HCT116 (cell line): ENCODE data around the gene INTS14. TPM values are rescaled to one million over a fixed set of nuclear protein-coding genes. Genes with fewer than 3 reads are reported as not detected.
"Not testable (repeated sequence)": the region's sequence is repeated elsewhere in the genome, so short reads cannot be mapped to it uniquely, and the experiment has no call there.

Experiments
- ATAC-seq: fragments of 200-7000 bp; cut with Tn5 transposase; 2 replicates; pipeline ENCODE4 v1.9.1; 2020; ENCODE audit warnings: mild to moderate bottlenecking, moderate library complexity
- BruUV-seq: library from RNA; stranded (reverse); fragments of 400-500 nt; replicated peaks from 2 replicates; lab custom pipeline; 2021; lab: Mats Ljungman, UMichigan
- CTCF ChIA-PET: fragments of 300-600 bp; sonication (Branson Sonifier 250); formaldehyde crosslinking; loops from one replicate; lab custom pipeline; 2021; ENCODE audit warnings: antibody characterized with exemption; lab: Charles Lee
- POLR2A ChIA-PET: fragments of 300-600, 350-600 bp; sonication (Branson Sonifier 250); formaldehyde crosslinking; loops from one replicate; lab custom pipeline; 2021; ENCODE audit warnings: antibody characterized with exemption; lab: Charles Lee
- RAD21 ChIA-PET, 2 experiments: fragments of 300-600 bp; sonication (Branson Sonifier 250); formaldehyde crosslinking; loops; one replicate each; lab custom pipeline; 2023; ENCODE audit warnings: low total read pairs in 2 of 2; ENCODE audit not compliant: uncharacterized antibody in 2 of 2, unreplicated experiment in 2 of 2, low non-redundant PET in 1 of 2; lab: Charles Lee
- DNase-seq: peaks from one replicate; pipeline ENCODE4 v3.0.0-alpha.2; 2010; ENCODE audit warnings: low read depth, low spot score
- H2AFZ ChIP-seq: fragments of 200-600 bp; shearing (Covaris generic), sonication (generic); 2 replicates; pipeline ENCODE4 v1.6.1; 2017; ENCODE audit warnings: low read depth, mixed run types, mixed read lengths, antibody characterized with exemption, low read length; ENCODE audit not compliant: poor library complexity, severe bottlenecking
- H3K27ac ChIP-seq: 2 replicates; pipeline ENCODE4 v1.5.1; 2012; ENCODE audit warnings: low read depth, low read length
- H3K27me3 ChIP-seq: fragments of 200-600 bp; sonication (generic); 2 replicates; pipeline ENCODE4 v1.6.1; 2016; ENCODE audit warnings: mixed run types, low read length, mixed read lengths; ENCODE audit not compliant: insufficient read depth
- H3K36me3 ChIP-seq, 2 experiments: fragments of 200-500 bp in 1 of 2; fragments of 200-600 bp in 1 of 2; sonication (Bioruptor generic) in 1 of 2; sonication (generic) in 1 of 2; 2 replicates each; pipeline versions ENCODE4 v1.5.1 to v1.6.1; 2014 to 2016; ENCODE audit warnings: low read length in 2 of 2, inconsistent platforms in 1 of 2, mixed read lengths in 1 of 2, mixed run types in 1 of 2; ENCODE audit not compliant: insufficient read depth in 2 of 2, control insufficient read depth in 1 of 2
- H3K4me1 ChIP-seq, 2 experiments: fragments of 200-600 bp in 1 of 2; sonication (generic) in 1 of 2; 2 replicates each; pipeline versions ENCODE4 v1.5.1 to v1.6.1; 2012 to 2017; ENCODE audit warnings: low read length in 2 of 2, inconsistent platforms in 1 of 2, mild to moderate bottlenecking in 1 of 2, mixed read lengths in 1 of 2, mixed run types in 1 of 2, moderate library complexity in 1 of 2; ENCODE audit not compliant: insufficient read depth in 2 of 2, control insufficient read depth in 1 of 2
- H3K4me2 ChIP-seq: fragments of 200-600 bp; sonication (generic); 2 replicates; pipeline ENCODE4 v1.6.1; 2017; ENCODE audit warnings: mixed run types, low read length, mixed read lengths
- H3K4me3 ChIP-seq, 2 experiments: fragments of 200-600 bp in 1 of 2; sonication (generic) in 1 of 2; replicated peaks in 1 of 2; 2 replicates each; pipeline ENCODE4 v1.5.1; 2011 to 2016; ENCODE audit warnings: low read length in 2 of 2, control low read depth in 1 of 2, low read depth in 1 of 2, mild to moderate bottlenecking in 1 of 2, mixed read lengths in 1 of 2, mixed run types in 1 of 2
- H3K79me2 ChIP-seq: fragments of 200-600 bp; sonication (generic); 2 replicates; pipeline ENCODE4 v1.6.1; 2017; ENCODE audit warnings: mild to moderate bottlenecking, mixed run types, low read length, moderate library complexity, mixed read lengths; ENCODE audit not compliant: insufficient read depth
- H3K9ac ChIP-seq: fragments of 200-600 bp; sonication (generic); 2 replicates; pipeline ENCODE4 v1.6.1; 2016; ENCODE audit warnings: low read length, mixed read lengths
- H3K9me2 ChIP-seq: fragments of 200-600 bp; sonication (generic), shearing (Covaris generic); 2 replicates; pipeline ENCODE4 v1.6.1; 2017; ENCODE audit warnings: mixed run types, mild to moderate bottlenecking, moderate library complexity; ENCODE audit not compliant: insufficient read depth
- H3K9me3 ChIP-seq, 2 experiments: fragments of 200-500 bp in 1 of 2; fragments of 200-600 bp in 1 of 2; sonication (Bioruptor generic) in 1 of 2; sonication (generic) in 1 of 2; 2 replicates each; pipeline ENCODE4 v1.6.1; 2014 to 2017; ENCODE audit warnings: low read length in 2 of 2, mixed read lengths in 2 of 2, inconsistent platforms in 1 of 2, low read depth in 1 of 2, mild to moderate bottlenecking in 1 of 2, mixed run types in 1 of 2, moderate library complexity in 1 of 2; ENCODE audit not compliant: control insufficient read depth in 1 of 2, insufficient read depth in 1 of 2
- H4K20me1 ChIP-seq: fragments of 200-600 bp; sonication (generic), shearing (Covaris generic); 2 replicates; pipeline ENCODE4 v1.6.1; 2017; ENCODE audit warnings: mixed run types, mild to moderate bottlenecking, moderate library complexity; ENCODE audit not compliant: insufficient read depth
- CEBPB ChIP-seq: IDR thresholded peaks from 2 replicates; pipeline ENCODE4 v1.6.1; 2012; ENCODE audit warnings: low read depth
- EGR1 ChIP-seq: IDR thresholded peaks from 2 replicates; pipeline ENCODE4 v1.6.1; 2012; ENCODE audit warnings: low read depth
- EZH2 ChIP-seq: fragments of 200-600 bp; sonication (generic); IDR thresholded peaks from 2 replicates; pipeline ENCODE4 v1.6.1; 2017; ENCODE audit warnings: antibody characterized with exemption, mixed run types
- FOSL1 ChIP-seq: IDR thresholded peaks from 2 replicates; pipeline ENCODE4 v1.6.1; 2012; ENCODE audit warnings: low read depth
- JUND ChIP-seq: IDR thresholded peaks from 2 replicates; pipeline ENCODE4 v1.6.1; 2012
- RAD21 ChIP-seq: IDR thresholded peaks from 2 replicates; pipeline ENCODE4 v1.6.1; 2012; ENCODE audit warnings: low read depth, mild to moderate bottlenecking
- SP1 ChIP-seq: IDR thresholded peaks from 2 replicates; pipeline ENCODE4 v1.6.1; 2012; ENCODE audit warnings: low read depth
- ZFX ChIP-seq: fragments of 450-650 bp; IDR thresholded peaks from 2 replicates; pipeline ENCODE4 v1.6.1; 2017
- ZNF274 ChIP-seq: fragments of 200-500 bp; sonication (Bioruptor generic); IDR thresholded peaks from 2 replicates; pipeline ENCODE4 v1.6.1; 2014; ENCODE audit warnings: mild to moderate bottlenecking, low read depth, low read length, inconsistent platforms
- intact Hi-C: fragments of 100-400 bp; cut with micrococcal nuclease; formaldehyde crosslinking; loops from 2 replicates; pipeline ENCODE4 v1.10.0; 2022
- total RNA-seq: library from RNA; stranded (reverse); gene quantifications from one replicate; pipeline ENCODE4 v1.2.1, GENCODE V29; 2021; ENCODE audit not compliant: unreplicated experiment

INTS14 gene
- total RNA-seq, 1 experiment from 2014 or later: 50.1 TPM

- no peak for DNase-seq
- Histone ChIP-seq H3K79me2 (no peaks in the 10 kb centered on the region), H3K27ac (no peak overlapping the region), H3K27me3 (no peaks in the 10 kb centered on the region), H3K36me3 (no peaks in the 10 kb centered on the region), H4K20me1 (no peaks in the 10 kb centered on the region), H3K9me3 (no peaks in the 10 kb centered on the region), H2AFZ (no peak overlapping the region), H3K4me3 (no peak overlapping the region), H3K9me2 (no peaks in the 10 kb centered on the region), H3K4me2 (no peak overlapping the region), H3K9ac (no peak overlapping the region), H3K4me1 (no peaks in the 10 kb centered on the region)
- no peak for TF ChIP-seq SP1
- TF ChIP-seq RAD21: no peak
- TF ChIP-seq EGR1: no peak
- no peak for TF ChIP-seq JUND
- no peak for TF ChIP-seq CEBPB
- TF ChIP-seq FOSL1: no peak
- TF ChIP-seq ZFX: no peak
- no peak for TF ChIP-seq ZNF274
- TF ChIP-seq EZH2: no peak
- BruUV-seq: no TSS peak
- POLR2A ChIA-PET: no interaction called here
- CTCF ChIA-PET: no interaction called here
- RAD21 ChIA-PET: no interaction called here
- intact Hi-C loops: no loop called here
- ATAC-seq: no peak
These were observed 7.7 kb upstream of the INTS14 start for GRCh38 chr15:65618560-65619109.

GRCh38 chr15:65615887-65616286, 5.0 kb upstream of the INTS14 start:
- not testable (repeated sequence) for H3K4me3 ChIP-seq

More at GRCh38 chr15:65615887-65616286, 5.0 kb upstream of the INTS14 start:
- H3K36me3 ChIP-seq, H3K9me3 ChIP-seq, ATAC-seq, BruUV-seq, H3K27me3 ChIP-seq, H4K20me1 ChIP-seq, H3K27ac ChIP-seq, H3K79me2 ChIP-seq, POLR2A ChIA-PET, H3K9ac ChIP-seq, H3K9me2 ChIP-seq, CTCF ChIA-PET, intact Hi-C loops, H2AFZ ChIP-seq, DNase-seq, H3K4me2 ChIP-seq: not testable (repeated sequence)
- RAD21 ChIA-PET: interaction anchor here in 1 of 2 experiments (0.6 kb wide), 1 partner anchor 1422 kb away, joined by 3 read pairs; no protein-coding TSS in a partner anchor
- peaks cover 9 to 12% of the 10 kb centered on the region in 2 experiments for H3K4me1 ChIP-seq
